Measurements from ENCODE around the gene KDSR.

KDSR gene

DNA sequence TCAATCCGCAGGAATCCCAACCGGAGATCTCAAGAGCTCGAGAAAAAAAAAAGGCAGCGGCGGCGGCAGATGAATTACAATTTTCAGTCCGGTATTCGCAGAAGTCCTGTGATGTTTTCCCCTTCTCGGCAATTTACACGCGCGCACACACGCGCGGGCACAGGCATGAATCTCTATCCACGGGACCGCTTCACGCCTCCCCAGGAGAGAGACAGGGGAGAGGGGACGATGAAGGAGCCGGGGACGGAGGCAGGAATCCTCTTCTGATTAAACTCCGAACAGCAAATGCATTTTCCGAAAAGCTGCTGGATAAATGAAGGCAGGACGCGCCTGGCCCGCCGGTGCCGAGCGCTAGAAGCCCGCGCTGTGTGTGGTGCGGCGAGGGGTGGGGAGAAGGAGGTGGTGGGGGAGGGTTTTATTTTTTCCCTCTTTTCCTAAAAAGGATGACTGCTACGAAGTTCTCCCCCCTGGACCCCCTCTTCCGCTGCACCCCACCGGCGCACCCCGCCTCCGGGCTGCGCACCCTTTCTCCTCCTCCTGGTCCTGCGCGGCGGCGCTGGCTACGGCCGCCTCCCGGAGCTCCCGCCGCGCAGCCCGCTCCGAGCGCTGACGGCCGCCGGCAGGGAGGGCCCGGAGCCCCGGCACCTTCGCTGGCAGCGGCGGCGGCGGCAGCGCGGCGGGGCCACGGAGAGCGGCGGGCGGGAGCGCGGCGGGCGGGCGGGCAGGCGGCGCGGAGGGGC lies 47.5 kb downstream of the KDSR start, which contains the start of gene BCL2:
BCL2 (minus strand) TSS at position 387 of the 740 bp plus-strand sequence.
- peak within 1 kb of the TSS; percentile 45 for H3K9ac ChIP-seq (ENCODE audit: low read length)
- H3K27me3 ChIP-seq (ENCODE audit: control insufficient read depth in 1 of 2, insufficient read depth in 2 of 2, low read length in 2 of 2), result peaks cover 0 to 5% of the 10 kb centered on the region in 2 donors

GRCh38 chr18:63318889-63319382 lies 48.1 kb downstream of the KDSR start:
- Histone ChIP-seq H3K9me3 (ENCODE audit: low read length) (no peaks in the 10 kb centered on the region), H3K9ac (ENCODE audit: low read length) (peak overlapping the region; percentile 45), H3K36me3 (ENCODE audit: insufficient read depth, low read length) (no peaks in the 10 kb centered on the region), H3K27me3 (ENCODE audit: control insufficient read depth in 1 of 2, insufficient read depth in 2 of 2, low read length in 2 of 2) (peaks cover 0 to 5% of the 10 kb centered on the region in 2 donors), H3K4me1 (ENCODE audit: insufficient read depth, low read length) (peaks cover 13% of the 10 kb centered on the region), H3K27ac (ENCODE audit: low read depth, low read length) (peak overlapping the region; percentile 21), H3K4me3 (ENCODE audit: low read depth in 1 of 2, low read length in 2 of 2) (peak overlapping the region; percentile 65 to 77)

More for the DNA sequence above, 47.5 kb downstream of the KDSR start, which contains the start of gene BCL2:
- H3K4me1 ChIP-seq (ENCODE audit: insufficient read depth, low read length), result peaks cover 13% of the 10 kb centered on the region
- H3K27ac ChIP-seq (ENCODE audit: low read depth, low read length), result peak within 1 kb of the TSS; percentile 38
- H3K36me3 ChIP-seq (ENCODE audit: insufficient read depth, low read length), result no peaks in the 10 kb centered on the region
- peak within 1 kb of the TSS; percentile 65 to 77 for H3K4me3 ChIP-seq (ENCODE audit: low read depth in 1 of 2, low read length in 2 of 2)
- H3K9me3 ChIP-seq (ENCODE audit: low read length), result no peaks in the 10 kb centered on the region

DNA sequence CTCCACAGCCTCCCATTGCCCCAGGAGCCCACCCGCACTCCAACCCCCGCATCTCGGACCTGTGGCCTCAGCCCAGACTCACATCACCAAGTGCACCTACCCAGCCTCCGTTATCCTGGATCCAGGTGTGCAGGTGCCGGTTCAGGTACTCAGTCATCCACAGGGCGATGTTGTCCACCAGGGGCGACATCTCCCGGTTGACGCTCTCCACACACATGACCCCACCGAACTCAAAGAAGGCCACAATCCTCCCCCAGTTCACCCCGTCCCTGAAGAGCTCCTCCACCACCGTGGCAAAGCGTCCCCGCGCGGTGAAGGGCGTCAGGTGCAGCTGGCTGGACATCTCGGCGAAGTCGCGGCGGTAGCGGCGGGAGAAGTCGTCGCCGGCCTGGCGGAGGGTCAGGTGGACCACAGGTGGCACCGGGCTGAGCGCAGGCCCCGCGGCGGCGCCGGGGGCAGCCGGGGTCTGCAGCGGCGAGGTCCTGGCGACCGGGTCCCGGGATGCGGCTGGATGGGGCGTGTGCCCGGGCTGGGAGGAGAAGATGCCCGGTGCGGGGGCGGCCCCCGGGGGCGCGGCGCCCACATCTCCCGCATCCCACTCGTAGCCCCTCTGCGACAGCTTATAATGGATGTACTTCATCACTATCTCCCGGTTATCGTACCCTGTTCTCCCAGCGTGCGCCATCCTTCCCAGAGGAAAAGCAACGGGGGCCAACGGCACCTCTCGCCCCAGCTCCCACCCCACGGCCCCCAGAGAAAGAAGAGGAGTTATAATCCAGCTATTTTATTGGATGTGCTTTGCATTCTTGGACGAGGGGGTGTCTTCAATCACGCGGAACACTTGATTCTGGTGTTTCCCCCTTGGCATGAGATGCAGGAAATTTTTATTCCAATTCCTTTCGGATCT lies 48.8 kb downstream of the KDSR start:
- no peaks in the 10 kb centered on the region for H3K9me3 ChIP-seq (ENCODE audit: low read length)
- H3K4me1 ChIP-seq (ENCODE audit: insufficient read depth, low read length), result peaks cover 13% of the 10 kb centered on the region

DNA sequence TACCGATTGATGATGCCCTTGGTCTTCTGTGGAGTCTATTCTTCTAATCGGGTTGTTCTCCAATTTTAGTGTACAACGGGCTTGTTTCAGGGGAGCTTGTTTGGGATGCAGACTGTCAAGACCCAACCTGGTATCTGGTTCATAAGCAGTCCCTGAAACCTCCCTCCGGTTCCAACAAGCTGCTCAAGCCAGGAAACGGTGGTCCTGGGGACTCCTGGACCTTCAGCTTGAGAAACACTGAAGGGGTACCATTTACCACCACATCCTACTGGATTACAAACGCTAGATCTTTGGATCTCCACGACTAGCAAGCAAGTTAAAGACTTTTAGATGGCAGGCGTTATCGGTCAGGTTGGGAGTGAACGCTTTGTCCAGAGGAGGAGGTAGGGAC lies 49.5 kb downstream of the KDSR start:
- Histone ChIP-seq H3K9ac (ENCODE audit: low read length) (no peak overlapping the region), H3K27ac (ENCODE audit: low read depth, low read length) (peak overlapping the region; percentile 38), H3K9me3 (ENCODE audit: low read length) (no peaks in the 10 kb centered on the region), H3K27me3 (ENCODE audit: control insufficient read depth in 1 of 2, insufficient read depth in 2 of 2, low read length in 2 of 2) (peaks cover 0 to 5% of the 10 kb centered on the region in 2 donors), H3K4me1 (ENCODE audit: insufficient read depth, low read length) (peaks cover 14% of the 10 kb centered on the region), H3K36me3 (ENCODE audit: insufficient read depth, low read length) (no peaks in the 10 kb centered on the region), H3K4me3 (ENCODE audit: low read depth in 1 of 2, low read length in 2 of 2) (peak overlapping the region; percentile 65 to 77)

More for the DNA sequence above, 48.8 kb downstream of the KDSR start:
- H3K9ac ChIP-seq (ENCODE audit: low read length), result peak overlapping the region; percentile 5
- peaks cover 0 to 5% of the 10 kb centered on the region in 2 donors for H3K27me3 ChIP-seq (ENCODE audit: control insufficient read depth in 1 of 2, insufficient read depth in 2 of 2, low read length in 2 of 2)
- peak overlapping the region; percentile 38 for H3K27ac ChIP-seq (ENCODE audit: low read depth, low read length)
- H3K4me3 ChIP-seq (ENCODE audit: low read depth in 1 of 2, low read length in 2 of 2), result peak overlapping the region; percentile 65 to 77
- no peaks in the 10 kb centered on the region for H3K36me3 ChIP-seq (ENCODE audit: insufficient read depth, low read length)

- H3K4me3 ChIP-seq (ENCODE audit: low read depth in 1 of 2, low read length in 2 of 2), result peak overlapping the region; percentile 65 to 77
- no peaks in the 10 kb centered on the region for H3K9me3 ChIP-seq (ENCODE audit: low read length)
- H3K27ac ChIP-seq (ENCODE audit: low read depth, low read length), result peak overlapping the region; percentile 15
- peaks cover 13% of the 10 kb centered on the region for H3K4me1 ChIP-seq (ENCODE audit: insufficient read depth, low read length)
- no peak overlapping the region for H3K9ac ChIP-seq (ENCODE audit: low read length)
- H3K36me3 ChIP-seq (ENCODE audit: insufficient read depth, low read length), result no peaks in the 10 kb centered on the region
- H3K27me3 ChIP-seq (ENCODE audit: control insufficient read depth in 1 of 2, insufficient read depth in 2 of 2, low read length in 2 of 2), result peaks cover 0 to 5% of the 10 kb centered on the region in 2 donors
These were observed 50.1 kb downstream of the KDSR start for GRCh38 chr18:63316612-63317555.

DNA sequence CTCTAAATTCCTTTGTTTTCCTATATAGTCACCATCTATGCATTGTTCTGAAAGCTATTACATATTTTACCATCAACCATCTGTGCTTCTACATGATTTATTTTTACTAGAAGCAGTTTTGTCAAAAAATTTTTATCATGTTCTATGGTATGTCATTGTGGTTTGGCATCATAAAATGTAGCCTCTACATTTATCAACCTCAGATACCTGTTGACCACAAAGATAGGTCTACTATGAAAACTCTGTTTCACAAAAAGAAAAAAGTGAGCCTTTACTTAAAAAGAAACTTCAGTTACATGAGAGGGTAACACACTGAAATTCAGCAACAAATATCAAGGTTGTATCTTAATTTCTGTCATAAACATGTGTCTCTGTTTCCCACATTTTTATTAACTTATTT lies 51.1 kb downstream of the KDSR start:
- H3K27me3 ChIP-seq (ENCODE audit: control insufficient read depth in 1 of 2, insufficient read depth in 2 of 2, low read length in 2 of 2), result peaks cover 0 to 5% of the 10 kb centered on the region in 2 donors
- H3K27ac ChIP-seq (ENCODE audit: low read depth, low read length), result no peak overlapping the region
- no peak overlapping the region for H3K4me3 ChIP-seq (ENCODE audit: low read depth in 1 of 2, low read length in 2 of 2)
- no peak overlapping the region for H3K9ac ChIP-seq (ENCODE audit: low read length)
- H3K9me3 ChIP-seq (ENCODE audit: low read length), result no peaks in the 10 kb centered on the region
- no peaks in the 10 kb centered on the region for H3K36me3 ChIP-seq (ENCODE audit: insufficient read depth, low read length)
- H3K4me1 ChIP-seq (ENCODE audit: insufficient read depth, low read length), result peaks cover 13% of the 10 kb centered on the region

DNA sequence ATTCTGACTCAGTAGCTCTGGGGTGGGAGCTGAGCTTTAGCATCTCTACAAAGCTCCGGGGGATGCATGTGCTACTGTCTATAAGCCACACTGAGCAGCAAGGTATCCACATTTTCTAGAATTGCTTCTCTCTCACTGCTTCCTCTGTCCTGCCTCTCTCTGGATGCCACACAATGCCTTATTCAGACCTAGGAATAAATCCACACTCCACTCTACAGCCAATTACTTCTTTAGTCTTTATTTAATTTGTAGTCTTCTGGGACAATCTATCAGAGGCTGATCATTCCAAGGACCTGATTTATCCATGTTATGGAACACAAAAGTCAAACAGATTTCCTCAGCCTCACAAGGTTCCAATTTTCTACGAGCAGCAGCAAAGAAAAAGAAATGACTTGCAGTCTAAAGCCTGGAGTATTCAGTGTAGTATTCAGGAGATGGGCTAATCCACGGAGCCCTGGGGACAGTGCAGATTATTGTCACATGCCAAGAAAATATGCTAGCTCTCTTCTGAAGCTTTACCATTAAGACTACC lies 51.8 kb downstream of the KDSR start:
- Histone ChIP-seq H3K27ac (ENCODE audit: low read depth, low read length) (no peak overlapping the region), H3K4me1 (ENCODE audit: insufficient read depth, low read length) (peaks cover 13% of the 10 kb centered on the region), H3K27me3 (ENCODE audit: control insufficient read depth in 1 of 2, insufficient read depth in 2 of 2, low read length in 2 of 2) (peaks cover 0 to 5% of the 10 kb centered on the region in 2 donors), H3K9ac (ENCODE audit: low read length) (no peak overlapping the region), H3K36me3 (ENCODE audit: insufficient read depth, low read length) (no peaks in the 10 kb centered on the region), H3K9me3 (ENCODE audit: low read length) (no peaks in the 10 kb centered on the region), H3K4me3 (ENCODE audit: low read depth in 1 of 2, low read length in 2 of 2) (peak overlapping the region in 1 of 2 donors; percentile 2)

GRCh38 chr18:63314062-63314790 lies 52.8 kb downstream of the KDSR start:
- Histone ChIP-seq H3K9ac (ENCODE audit: low read length) (no peak overlapping the region), H3K4me3 (ENCODE audit: low read depth in 1 of 2, low read length in 2 of 2) (no peak overlapping the region), H3K4me1 (ENCODE audit: insufficient read depth, low read length) (peaks cover 13% of the 10 kb centered on the region), H3K36me3 (ENCODE audit: insufficient read depth, low read length) (no peaks in the 10 kb centered on the region), H3K27ac (ENCODE audit: low read depth, low read length) (no peak overlapping the region), H3K27me3 (ENCODE audit: control insufficient read depth in 1 of 2, insufficient read depth in 2 of 2, low read length in 2 of 2) (peaks cover 0 to 5% of the 10 kb centered on the region in 2 donors), H3K9me3 (ENCODE audit: low read length) (no peaks in the 10 kb centered on the region)

- no peak overlapping the region for H3K9ac ChIP-seq (ENCODE audit: low read length)
- H3K4me1 ChIP-seq (ENCODE audit: insufficient read depth, low read length), result peaks cover 13% of the 10 kb centered on the region
- H3K4me3 ChIP-seq (ENCODE audit: low read depth in 1 of 2, low read length in 2 of 2), result no peak overlapping the region
- no peaks in the 10 kb centered on the region for H3K9me3 ChIP-seq (ENCODE audit: low read length)
- no peak overlapping the region for H3K27ac ChIP-seq (ENCODE audit: low read depth, low read length)
- peaks cover 0 to 4% of the 10 kb centered on the region in 2 donors for H3K27me3 ChIP-seq (ENCODE audit: control insufficient read depth in 1 of 2, insufficient read depth in 2 of 2, low read length in 2 of 2)
- H3K36me3 ChIP-seq (ENCODE audit: insufficient read depth, low read length), result no peaks in the 10 kb centered on the region
These were observed 53.5 kb downstream of the KDSR start for GRCh38 chr18:63313396-63313917.
